ENCODE data around the gene CFAP157.

DNA sequence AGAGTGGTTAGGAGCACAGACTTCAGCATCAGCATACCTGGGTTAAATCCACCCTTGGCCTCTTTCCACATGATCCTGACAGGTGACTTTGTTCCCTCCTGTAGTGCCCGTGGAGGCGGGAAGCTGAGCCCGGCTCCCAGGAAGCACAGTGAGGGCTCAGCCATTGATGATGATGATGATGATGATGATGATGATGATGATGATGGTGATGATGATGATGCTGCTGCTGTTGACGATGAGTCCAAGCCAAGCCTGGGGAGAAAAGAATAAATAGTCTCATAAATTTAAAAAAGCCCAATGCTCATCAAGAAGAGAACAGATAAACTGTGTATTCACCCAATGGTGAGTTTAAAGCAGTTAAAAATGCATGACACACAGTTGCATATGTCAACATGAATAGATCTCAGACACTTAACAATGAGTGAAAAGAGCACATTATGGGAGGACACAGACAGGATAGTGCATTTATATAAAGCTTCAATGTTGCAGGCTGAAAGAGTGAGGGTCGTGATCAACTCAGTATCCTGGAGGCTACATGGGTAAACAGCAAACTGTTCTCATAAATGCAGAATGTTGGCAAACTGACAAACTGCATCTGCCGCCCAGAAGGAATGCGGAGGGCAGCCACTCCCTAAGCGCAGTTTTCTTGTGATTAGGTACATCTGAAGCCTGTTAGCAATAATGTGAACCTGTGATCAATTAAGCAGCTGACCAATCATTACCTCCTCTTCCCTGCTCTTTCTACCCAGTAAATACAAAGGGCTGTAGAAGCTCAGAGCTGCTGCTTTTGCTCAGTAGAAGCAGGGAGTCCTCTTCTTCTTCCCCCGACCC lies 11.7 kb upstream of the CFAP157 start:
- TF ChIP-seq POLR2AphosphoS5 (IDR thresholded peaks at IDR 0.05; ENCODE audit: low read depth, low read length) (no peak), POLR2A (IDR thresholded peaks at IDR 0.05; ENCODE audit: low read depth, low read length) (no peak), SPI1 (IDR thresholded peaks at IDR 0.05; ENCODE audit: low read depth, low read length) (no peak)

Measured in GM12891 (cell line).